Lower leg skin (tissue), 3 donors: ENCODE data around the gene HNF4A.

Experiments
- POLR2A ChIP-seq, 2 donors: fragments of 450-650 bp; IDR thresholded peaks; one replicate each; pipeline ENCODE4 v1.6.1; 2016 to 2017; ENCODE audit warnings: antibody characterized with exemption in 2 of 2, mild to moderate bottlenecking in 1 of 2, moderate library complexity in 1 of 2
- TF ChIP-seq, protein P1 (sequence below), 3 donors: fragments of 450-650 bp; IDR thresholded peaks; one replicate each; pipeline ENCODE4 v1.5.1; 2016; ENCODE audit warnings: antibody characterized with exemption in 3 of 3, mild to moderate bottlenecking in 3 of 3, moderate library complexity in 2 of 3

GRCh38 chr20:44480097-44480496 lies 124.6 kb downstream of the HNF4A start:
- no peak for TF ChIP-seq POLR2A (IDR thresholded peaks at IDR 0.05)
- TF ChIP-seq, protein P1, sequence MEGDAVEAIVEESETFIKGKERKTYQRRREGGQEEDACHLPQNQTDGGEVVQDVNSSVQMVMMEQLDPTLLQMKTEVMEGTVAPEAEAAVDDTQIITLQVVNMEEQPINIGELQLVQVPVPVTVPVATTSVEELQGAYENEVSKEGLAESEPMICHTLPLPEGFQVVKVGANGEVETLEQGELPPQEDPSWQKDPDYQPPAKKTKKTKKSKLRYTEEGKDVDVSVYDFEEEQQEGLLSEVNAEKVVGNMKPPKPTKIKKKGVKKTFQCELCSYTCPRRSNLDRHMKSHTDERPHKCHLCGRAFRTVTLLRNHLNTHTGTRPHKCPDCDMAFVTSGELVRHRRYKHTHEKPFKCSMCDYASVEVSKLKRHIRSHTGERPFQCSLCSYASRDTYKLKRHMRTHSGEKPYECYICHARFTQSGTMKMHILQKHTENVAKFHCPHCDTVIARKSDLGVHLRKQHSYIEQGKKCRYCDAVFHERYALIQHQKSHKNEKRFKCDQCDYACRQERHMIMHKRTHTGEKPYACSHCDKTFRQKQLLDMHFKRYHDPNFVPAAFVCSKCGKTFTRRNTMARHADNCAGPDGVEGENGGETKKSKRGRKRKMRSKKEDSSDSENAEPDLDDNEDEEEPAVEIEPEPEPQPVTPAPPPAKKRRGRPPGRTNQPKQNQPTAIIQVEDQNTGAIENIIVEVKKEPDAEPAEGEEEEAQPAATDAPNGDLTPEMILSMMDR (IDR thresholded peaks at IDR 0.05): no peak
